GM18519 (cell line): ENCODE measurements around the gene PFDN1.
"Not testable (repeated sequence)": the region's sequence is repeated elsewhere in the genome, so short reads cannot be mapped to it uniquely, and the experiment has no call there.

ENCODE experiments used
- ATAC-seq: cut with Tn5 transposase; IDR thresholded peaks from one replicate; pipeline ENCODE4 v1.9.1; 2021; ENCODE audit warnings: mild to moderate bottlenecking, moderate library complexity; ENCODE audit not compliant: unreplicated experiment, low FRiP score

PFDN1 gene

DNA sequence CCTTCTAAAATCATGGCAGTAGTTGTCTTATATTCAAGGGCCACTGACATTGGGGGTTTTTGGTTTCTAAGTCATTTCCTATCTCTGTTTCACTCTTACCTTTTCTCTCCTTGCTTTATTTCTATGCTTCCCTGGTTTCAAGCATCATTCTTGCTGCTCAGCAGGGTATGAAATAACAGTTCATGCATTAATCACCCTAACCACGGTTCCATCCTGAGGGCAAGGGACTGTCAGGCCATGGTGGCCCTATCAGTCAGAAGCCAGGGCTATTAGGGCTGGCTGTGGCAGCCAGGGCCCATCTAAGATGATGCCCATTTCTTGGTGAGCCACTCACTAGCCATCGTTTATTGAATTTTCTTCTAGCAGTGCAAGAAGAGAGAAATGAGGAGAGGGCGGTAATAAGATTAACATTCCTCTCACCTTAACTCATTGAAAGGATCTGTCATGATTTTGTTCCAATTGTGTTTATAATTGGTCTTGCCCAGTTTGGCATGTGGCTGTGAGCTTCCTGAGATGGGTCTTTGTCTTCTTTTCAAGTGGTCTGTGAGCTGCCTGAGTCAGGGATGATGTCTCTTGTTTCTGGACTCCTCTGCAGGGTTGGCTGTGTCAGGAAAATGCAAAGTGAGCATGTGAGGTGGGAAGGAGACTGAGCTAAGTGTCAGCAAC, 82.7 kb downstream of the PFDN1 start:
- no peak for ATAC-seq

DNA sequence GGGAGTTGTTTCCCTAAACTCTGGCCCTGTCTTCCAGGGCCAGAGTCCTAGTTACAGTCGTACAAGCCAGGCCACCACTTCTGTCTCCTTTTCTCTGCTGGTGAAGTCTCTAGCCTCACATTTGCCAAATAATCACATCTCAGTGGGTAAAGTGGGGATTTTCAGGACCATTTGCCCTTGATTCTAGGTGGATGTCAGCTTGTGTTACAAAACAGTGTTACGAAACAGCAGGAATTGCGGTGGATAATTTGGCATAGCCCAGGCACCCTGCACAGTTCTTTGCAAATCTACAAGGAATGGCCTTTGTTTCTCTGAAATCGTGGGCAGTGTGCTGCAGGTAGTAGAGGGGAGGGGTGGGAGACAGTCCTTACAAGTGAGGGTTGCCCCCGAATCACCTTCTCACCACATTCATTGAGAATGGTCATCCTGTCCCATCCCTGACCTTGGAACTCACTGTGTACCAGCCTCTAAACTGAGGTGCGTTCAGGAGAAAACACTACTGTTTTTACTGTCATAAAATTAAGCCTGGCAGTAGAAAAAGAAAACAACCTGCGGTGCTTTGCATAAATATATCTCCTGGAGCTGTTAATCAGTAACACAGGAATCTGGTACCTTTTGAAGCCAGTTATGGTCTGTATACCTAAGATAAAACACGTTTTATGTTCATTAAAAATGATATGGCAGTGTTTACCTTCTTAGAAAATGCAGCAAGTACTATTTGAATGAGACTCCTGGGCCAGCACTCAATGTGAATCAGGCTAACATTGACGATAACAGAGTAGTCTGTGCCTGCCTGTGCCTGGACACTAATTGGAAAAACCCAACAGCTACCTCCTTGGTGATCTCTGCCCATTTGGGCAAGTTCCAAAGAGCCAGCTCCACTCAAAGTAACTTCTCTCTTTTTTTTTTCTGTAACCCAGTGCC, 83.6 kb downstream of the PFDN1 start:
- no peak for ATAC-seq

DNA sequence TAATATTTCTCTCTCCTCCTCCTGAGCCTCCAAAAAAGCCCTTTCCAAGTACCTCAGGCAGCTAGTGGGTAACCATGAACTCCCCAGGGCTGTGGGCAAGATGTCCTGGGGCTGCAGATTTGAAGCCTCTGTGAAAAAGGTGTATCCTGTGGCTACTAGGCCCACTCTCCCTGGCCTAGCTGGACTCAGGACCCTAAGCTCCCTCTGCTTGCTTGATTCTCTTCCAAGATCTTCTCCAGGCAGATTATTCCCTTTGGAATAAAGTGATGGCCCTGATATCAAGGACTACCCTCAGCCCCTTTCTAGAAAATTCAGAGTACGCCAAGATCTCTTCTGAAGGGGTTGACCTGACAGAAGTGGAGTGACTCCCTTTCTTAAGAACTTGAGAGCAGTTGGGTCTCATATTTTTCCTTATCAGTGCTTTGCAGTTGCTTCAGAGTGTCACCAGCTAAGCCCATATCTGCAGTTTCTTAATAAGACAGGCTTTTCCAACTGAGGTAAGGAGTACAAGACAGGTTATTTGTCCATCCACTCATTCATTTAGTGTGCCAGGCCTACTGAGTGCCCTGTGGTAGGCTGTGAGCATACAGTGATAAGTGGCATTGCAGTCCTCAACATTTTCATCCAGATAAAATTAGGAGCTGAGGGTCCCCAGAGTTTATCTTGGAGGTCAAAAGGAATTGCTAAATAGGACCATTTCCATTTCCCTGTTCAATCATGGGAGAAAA, 85.4 kb downstream of the PFDN1 start:
- no peak for ATAC-seq

DNA sequence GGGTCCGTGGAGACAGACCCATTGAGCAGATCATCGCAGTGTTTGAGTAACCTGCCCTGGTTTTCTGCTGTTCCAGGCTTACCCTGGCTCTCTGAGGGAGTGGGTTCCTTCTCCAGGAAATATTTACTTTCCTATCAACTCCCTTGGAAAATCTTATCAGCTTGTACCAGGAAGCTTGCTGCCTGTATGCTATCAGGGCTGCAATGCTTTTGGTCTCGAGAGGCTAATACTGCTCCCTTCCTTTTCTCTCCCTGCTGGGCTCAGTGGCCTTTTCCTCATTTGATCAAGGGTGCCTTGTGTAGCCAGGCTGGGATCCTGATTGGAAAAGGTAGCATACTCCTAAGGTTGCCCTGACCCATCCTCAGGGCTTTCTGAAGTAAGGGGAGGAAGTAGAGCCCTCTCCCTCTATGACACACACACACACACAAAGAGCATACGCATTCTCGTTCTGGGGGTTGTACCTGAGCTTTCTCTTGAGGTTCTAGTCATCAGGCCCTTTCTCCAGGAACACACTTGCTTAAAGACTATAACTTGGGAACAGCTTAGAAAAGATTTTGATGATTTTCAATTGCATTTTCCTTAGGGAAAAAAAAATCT, 86.3 kb downstream of the PFDN1 start:
- ATAC-seq: no peak

DNA sequence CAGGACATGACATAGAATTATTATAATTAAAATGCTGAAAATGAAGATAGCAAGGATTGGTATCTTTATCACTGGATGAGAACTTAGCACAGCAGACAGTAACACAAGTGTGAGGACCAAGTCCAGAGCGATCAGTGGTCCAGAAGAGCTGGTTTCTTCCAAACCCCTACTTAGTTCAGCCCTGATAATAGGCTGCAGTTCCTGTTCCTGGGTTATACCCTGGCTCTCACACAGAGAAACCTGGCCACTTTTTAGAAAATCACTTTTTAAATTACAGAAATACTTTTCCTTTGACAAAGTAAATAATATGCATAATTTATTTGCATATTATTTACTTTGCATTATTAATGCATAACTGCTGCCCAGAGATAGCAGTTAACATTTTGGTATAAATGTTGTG, 87.6 kb downstream of the PFDN1 start:
- no peak for ATAC-seq

DNA sequence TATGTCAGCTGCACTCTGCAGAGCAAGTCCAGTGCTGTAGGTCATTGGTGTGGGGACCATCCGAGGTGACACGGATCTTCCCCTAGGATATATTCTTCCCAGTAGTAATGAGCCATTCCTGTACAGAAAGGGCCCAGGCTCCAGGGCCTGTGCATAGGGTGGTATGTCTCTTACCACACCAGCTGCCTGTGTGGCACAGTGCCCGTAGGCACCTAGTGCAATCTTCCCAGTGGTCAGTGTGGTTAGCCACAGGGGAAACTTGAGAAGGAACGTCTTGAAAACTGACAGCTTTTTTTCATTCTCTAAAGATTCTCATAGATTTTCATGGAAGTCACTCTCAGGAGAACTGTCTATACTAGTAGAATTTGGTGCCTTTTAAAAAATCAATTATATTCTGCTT, 88.1 kb downstream of the PFDN1 start:
- ATAC-seq: no peak

DNA sequence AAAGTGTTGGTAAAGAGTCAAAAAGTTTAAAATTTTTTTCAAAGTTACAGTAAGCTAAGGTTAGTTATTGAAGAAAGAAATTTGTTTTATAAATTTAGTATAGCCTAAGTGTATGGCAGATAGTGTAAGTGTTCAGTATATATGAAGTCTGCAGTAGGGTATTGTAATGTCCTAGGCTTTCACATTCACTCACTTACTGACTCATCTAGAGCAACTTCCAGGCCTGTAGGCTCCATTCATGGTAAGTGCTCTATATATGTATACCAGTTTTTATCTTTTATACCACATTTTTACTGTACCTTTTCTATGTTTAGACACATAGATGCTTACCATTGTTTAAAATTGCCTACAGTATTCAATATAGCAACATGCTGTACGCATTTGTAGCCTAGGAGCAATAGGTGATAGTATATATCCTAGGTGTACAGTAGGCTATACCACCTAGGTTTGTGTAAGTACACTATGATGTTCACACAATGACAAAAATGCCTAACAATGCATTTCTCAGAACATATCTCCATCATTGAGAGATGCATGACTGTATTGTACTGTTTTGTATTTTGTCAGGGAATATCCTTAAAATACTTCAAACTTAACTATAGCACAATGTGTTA, 89.4 kb downstream of the PFDN1 start:
- peak; percentile 96 for ATAC-seq

DNA sequence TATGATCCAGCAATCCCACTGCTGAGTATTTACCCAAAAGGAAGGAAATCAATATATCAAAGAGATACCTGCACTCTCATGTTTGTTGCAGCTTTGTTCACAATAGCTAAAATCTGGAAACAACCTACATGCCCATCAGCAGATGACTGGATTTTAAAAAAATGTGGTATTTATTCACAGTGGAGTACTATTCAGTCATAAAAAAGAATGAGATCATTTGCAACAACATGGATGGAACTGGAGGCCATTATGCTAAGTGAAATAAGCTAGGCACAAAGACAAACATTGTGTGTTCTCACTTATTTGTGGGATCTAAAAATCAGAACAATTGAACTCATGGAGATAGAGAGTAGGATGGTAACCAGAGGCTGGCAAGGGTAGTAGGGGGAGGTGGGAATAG, 94.8 kb downstream of the PFDN1 start:
- ATAC-seq: no peak

DNA sequence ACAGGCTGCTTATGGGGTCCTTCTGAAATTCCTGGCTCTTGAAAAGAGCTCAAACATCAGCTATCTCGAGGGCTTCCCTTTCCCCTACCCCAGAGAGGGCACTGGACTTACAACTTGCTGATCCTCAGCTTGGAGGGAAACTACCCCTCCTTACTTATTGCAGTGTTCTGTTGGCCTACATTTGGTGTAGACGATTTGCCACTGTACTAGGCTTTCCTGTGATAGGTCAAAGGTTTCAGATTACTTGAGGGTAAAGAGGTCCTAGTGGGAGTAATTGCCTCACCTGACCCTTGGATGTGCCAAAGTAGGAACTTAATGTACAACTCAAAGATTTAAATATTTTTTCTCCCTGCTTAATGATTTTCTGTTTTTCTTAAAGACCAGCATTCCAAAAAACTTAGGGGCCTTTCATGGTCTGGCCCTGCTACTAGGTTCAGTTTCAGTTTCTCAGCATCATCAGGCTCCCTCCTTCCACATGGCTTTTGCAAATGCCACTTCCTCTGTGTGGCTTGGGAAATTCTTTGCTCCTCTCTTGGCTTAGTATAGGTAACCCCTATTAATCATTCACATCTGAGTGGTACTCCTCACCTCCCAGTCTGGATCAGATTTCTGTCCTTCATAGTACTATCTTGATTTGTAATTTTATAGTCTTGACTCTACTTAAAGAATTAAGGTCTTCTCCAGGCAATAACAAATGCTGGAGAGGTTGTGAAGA, 95.5 kb downstream of the PFDN1 start:
- ATAC-seq: no peak

DNA sequence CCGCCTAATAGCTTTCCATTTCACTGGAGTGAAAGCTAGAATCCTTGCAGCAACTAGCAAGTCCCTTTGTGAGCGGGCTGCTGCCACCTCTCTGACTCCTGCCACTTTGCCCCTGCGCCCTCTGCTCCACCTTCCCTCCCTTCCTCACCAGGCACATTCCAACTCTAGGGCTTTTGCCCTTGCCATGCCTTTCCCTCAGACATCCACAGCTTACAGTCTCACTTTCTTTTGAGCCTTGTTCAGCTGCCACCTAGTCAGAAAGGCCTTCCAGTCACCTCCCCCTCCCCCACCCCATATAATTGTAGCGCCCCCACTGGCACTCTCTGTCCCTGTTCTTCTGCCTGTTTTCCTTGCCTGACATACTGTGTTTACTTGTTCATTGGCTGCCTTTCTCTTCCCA, 96.9 kb downstream of the PFDN1 start:
- ATAC-seq: no peak

DNA sequence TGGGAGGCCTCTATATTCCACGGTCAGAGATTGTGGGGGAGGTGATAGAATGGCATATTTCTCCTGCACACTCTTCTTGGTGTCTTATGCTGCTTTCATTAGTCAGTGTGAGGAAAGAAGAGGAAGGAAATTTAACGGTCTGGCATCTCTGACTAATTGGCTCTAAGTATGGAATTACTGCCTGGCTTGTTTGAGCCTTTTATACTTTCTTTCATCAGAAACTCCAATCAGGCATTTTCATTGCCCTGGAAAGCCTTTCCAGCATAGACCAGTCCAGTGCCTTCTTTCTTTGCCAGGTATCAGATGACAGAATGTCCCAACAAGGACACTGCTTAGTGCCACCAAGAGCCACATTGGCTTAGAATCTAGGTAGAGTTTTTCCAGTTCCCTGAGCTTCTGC, 97.7 kb downstream of the PFDN1 start:
- no peak for ATAC-seq

DNA sequence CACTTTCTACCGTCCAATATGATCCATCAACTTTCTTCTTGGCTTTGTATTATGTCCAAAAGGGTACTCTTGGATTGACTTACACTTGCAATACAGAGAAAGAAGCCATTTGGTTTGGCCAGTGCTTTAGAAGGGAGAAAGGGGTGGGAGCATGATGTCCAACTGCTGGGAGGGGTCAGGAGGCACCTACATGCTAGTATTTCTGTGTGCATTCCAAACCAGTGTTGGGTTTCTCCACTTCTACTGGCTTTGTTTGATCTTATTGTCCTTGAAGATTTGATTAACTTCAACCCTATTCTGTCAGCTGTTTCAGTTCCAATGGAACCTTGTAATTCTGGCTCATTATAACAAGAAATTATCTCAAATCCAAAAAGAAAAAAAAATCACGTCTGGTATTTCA, 100.3 kb downstream of the PFDN1 start:
- ATAC-seq: no peak

DNA sequence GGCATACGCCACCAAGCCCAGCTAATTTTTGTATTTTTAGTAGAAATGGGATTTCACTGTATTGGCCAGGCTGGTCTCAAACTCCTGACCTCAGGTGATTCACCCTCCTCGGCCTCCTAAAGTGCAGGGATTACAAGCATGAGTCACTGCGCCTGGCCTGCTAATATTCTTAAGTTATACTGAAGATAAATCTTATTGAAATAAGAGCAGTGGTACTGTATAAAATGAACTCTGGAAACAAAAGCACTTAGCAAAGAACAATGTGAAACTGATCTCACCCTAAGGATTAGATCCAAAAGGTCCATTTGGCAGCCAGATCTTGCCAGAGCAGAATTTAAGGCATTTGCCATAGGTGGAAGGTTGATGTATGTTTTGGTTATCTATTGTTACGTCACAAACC, 100.8 kb downstream of the PFDN1 start:
- no peak for ATAC-seq

DNA sequence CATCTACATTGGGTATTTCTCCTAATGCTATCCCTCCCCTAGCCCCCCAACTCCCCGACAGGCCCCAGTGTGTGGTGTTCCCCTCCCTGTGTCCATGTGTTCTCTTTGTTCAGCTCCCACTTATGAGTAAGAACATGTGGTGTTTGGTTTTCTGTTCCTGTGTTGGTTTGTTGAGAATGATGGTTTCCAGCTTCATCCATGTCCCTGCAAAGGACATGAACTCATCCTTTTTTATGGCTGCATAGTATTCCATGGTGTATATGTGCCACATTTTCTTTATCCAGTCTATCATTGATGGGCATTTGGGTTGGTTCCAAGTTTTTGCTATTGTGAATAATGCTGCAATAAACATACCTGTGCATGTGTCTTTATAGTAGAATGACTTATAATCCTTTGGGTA, 104.0 kb downstream of the PFDN1 start:
- ATAC-seq: not testable (repeated sequence)

DNA sequence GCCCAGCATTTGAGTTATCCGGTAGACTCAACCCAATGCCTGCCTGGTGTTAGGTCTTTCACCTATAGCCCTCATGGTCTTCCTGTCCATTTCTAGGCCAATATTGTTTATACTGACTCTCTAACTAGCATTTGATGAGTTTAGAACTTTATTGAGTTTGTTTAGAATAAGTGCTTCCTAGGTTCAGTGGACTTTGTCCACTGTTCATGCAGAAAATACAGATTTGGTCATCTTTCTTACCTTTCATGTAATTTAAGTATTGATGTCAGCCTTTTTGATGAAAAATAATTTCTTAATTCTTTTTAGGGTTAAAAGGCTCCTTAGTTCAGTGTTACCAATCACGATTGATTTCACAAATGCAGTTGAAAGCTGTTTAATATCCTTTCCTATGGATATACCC, 105.9 kb downstream of the PFDN1 start:
- ATAC-seq: no peak

DNA sequence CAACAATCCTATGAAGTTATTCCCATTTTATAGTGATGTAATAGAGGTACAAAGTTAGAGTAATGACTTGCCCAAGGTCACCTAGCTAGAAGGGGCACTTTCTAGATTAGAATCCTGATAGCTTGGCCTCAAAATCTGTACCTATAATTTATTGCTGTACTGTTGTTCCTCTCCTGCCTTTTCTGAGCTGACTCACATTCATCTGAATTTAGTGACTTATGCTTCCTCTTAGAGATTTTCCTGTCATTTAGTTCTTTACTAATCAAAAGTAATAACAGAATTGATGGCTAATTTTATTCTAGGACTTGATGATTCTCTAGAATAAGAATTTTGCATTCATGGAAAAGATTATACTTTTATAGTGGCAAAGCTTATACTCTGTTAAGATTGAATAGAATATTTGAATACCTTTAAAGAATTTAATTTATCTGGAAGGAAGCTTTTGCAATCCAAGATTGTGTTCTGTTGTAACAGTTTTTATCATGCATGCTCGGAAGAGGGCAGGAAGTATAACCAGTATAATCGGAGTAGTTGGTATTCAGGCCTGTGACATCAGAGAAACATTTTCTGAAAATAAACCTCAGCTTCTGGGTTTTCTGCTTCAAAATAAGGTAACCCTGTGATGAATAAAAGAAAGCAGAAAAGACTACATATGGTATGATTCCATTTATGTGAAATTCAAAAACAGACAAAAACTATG, 106.6 kb downstream of the PFDN1 start:
- ATAC-seq: no peak
